HepG2 (cell line): ENCODE measurements around the gene SLIT1. TPM values are rescaled to one million over a fixed set of nuclear protein-coding genes. Genes with fewer than 3 reads are reported as not detected.

Experiments used
- AFF4 ChIP-seq: sonication (generic); formaldehyde crosslinking; IDR thresholded peaks from 2 replicates; pipeline ENCODE4 v1.4.0; 2020; ENCODE audit warnings: missing genetic modification reagents
- CBFB ChIP-seq: sonication (generic); formaldehyde crosslinking; IDR thresholded peaks from 2 replicates; pipeline ENCODE4 v1.4.0; 2020; ENCODE audit warnings: missing genetic modification reagents
- ELF4 ChIP-seq: sonication (generic); formaldehyde crosslinking; IDR thresholded peaks from 2 replicates; pipeline ENCODE4 v1.5.0; 2020; ENCODE audit warnings: missing genetic modification reagents, mild to moderate bottlenecking, moderate library complexity, borderline replicate concordance
- FOXA3 ChIP-seq: IDR thresholded peaks from 2 replicates; pipeline ENCODE4 v1.6.1; 2016; ENCODE audit warnings: missing genetic modification reagents, missing compliant biosample characterization
- KLF13 ChIP-seq: sonication (generic); formaldehyde crosslinking; IDR thresholded peaks from 2 replicates; pipeline ENCODE4 v1.4.0; 2020; ENCODE audit warnings: mild to moderate bottlenecking, missing genetic modification reagents
- SATB2 ChIP-seq: sonication (generic); formaldehyde crosslinking; IDR thresholded peaks from 2 replicates; pipeline ENCODE4 v1.5.0; 2020; ENCODE audit warnings: missing genetic modification reagents
- SOX5 ChIP-seq: IDR thresholded peaks from 2 replicates; pipeline ENCODE4 v1.6.1; 2016; ENCODE audit warnings: borderline replicate concordance
- SSRP1 ChIP-seq: IDR thresholded peaks from 2 replicates; pipeline ENCODE4 v1.6.1; 2016; ENCODE audit warnings: control low read depth
- TFE3 ChIP-seq: IDR thresholded peaks from 2 replicates; pipeline ENCODE4 v1.6.1; 2016
- ZMYM4 ChIP-seq: sonication (generic); formaldehyde crosslinking; IDR thresholded peaks from 2 replicates; pipeline ENCODE4 v1.8.1; 2023; ENCODE audit warnings: mild to moderate bottlenecking, missing genetic modification reagents
- ZNF609 ChIP-seq: sonication (generic); formaldehyde crosslinking; IDR thresholded peaks from 2 replicates; pipeline ENCODE4 v1.4.0; 2020; ENCODE audit warnings: mild to moderate bottlenecking, missing genetic modification reagents, borderline replicate concordance
- ZNF784 ChIP-seq: sonication (generic); formaldehyde crosslinking; IDR thresholded peaks from 2 replicates; pipeline ENCODE4 v1.5.1; 2020; ENCODE audit warnings: missing genetic modification reagents, mild to moderate bottlenecking, borderline replicate concordance
- polyA plus RNA-seq, 8 experiments: library from polyadenylated mRNA; depleted of rRNA in 3 of 8; stranded (reverse) in 7 of 8; unstranded in 1 of 8; fragments of >200 nt; fragmentation: Illumina TruSeq in 4 of 8; extraction: Trizol in 4 of 8; gene quantifications; 2 replicates each; pipeline versions ENCODE4 v1.2.1 to v1.2.3, GENCODE V29; 2011 to 2016; ENCODE audit warnings: low read depth in 4 of 8, missing spikeins in 1 of 8, mixed read lengths in 1 of 8; ENCODE audit not compliant: insufficient read depth in 1 of 8
- total RNA-seq, 5 experiments: library from RNA; depleted of rRNA; stranded (reverse); fragments of >200 nt; fragmentation: Illumina TruSeq; extraction: Trizol; gene quantifications; 2 replicates each; pipeline ENCODE4 v1.2.3, GENCODE V29; 2016; ENCODE audit warnings: low read depth in 1 of 5
- TF ChIP-seq, protein P1 (sequence below): sonication (generic); formaldehyde crosslinking; IDR thresholded peaks from 2 replicates; pipeline ENCODE4 v1.4.0; 2020; ENCODE audit warnings: missing genetic modification reagents, borderline replicate concordance

The SLIT1 gene
- total and polyA plus RNA-seq, 2 of the 13 experiments (the other 11 are each of a cell fraction or from before 2014, with no cell fraction given) = 0.09 to 0.33 TPM

DNA sequence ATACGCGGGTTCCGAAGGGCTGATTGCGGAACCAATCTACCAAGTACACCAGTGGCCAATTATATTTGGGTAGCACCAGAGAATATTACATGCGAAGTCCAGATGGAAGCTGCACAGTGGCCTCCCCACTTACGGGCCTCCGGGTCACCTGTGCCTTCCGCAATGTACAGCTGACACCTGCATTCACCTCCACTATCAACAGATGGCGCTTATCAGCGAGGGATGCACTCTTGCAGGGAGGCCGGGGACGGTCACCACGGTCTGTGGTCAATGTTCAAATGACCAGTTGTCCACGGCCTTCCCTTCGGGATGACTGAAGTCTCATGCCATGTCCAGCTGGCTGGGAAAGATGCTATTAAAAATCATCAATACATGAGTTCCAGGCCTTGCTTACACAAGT lies 47.6 kb downstream of the SLIT1 start (continued):
- TF ChIP-seq ZNF609 (CRISPR knock-in tag) = no peak
- 0 out of 2 replicates have a peak, but pooled peaks have one; percentile 24 for TF ChIP-seq ZMYM4 (CRISPR knock-in tag)
- 0 out of 2 replicates have a peak, but pooled peaks have one; percentile 10 for TF ChIP-seq SOX5 (CRISPR knock-in tag)
- no peak for TF ChIP-seq TFE3 (CRISPR knock-in tag)
- TF ChIP-seq, protein P1, sequence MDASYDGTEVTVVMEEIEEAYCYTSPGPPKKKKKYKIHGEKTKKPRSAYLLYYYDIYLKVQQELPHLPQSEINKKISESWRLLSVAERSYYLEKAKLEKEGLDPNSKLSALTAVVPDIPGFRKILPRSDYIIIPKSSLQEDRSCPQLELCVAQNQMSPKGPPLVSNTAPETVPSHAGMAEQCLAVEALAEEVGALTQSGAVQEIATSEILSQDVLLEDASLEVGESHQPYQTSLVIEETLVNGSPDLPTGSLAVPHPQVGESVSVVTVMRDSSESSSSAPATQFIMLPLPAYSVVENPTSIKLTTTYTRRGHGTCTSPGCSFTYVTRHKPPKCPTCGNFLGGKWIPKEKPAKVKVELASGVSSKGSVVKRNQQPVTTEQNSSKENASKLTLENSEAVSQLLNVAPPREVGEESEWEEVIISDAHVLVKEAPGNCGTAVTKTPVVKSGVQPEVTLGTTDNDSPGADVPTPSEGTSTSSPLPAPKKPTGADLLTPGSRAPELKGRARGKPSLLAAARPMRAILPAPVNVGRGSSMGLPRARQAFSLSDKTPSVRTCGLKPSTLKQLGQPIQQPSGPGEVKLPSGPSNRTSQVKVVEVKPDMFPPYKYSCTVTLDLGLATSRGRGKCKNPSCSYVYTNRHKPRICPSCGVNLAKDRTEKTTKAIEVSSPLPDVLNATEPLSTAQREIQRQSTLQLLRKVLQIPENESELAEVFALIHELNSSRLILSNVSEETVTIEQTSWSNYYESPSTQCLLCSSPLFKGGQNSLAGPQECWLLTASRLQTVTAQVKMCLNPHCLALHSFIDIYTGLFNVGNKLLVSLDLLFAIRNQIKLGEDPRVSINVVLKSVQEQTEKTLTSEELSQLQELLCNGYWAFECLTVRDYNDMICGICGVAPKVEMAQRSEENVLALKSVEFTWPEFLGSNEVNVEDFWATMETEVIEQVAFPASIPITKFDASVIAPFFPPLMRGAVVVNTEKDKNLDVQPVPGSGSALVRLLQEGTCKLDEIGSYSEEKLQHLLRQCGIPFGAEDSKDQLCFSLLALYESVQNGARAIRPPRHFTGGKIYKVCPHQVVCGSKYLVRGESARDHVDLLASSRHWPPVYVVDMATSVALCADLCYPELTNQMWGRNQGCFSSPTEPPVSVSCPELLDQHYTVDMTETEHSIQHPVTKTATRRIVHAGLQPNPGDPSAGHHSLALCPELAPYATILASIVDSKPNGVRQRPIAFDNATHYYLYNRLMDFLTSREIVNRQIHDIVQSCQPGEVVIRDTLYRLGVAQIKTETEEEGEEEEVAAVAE (CRISPR knock-in tag) = no peak
- no peak for TF ChIP-seq KLF13
- TF ChIP-seq CBFB = no peak
- no peak for TF ChIP-seq SATB2 (CRISPR knock-in tag)
- TF ChIP-seq FOXA3 (CRISPR knock-in tag) = no peak; the same call in 1 of the 2 replicates
- TF ChIP-seq SSRP1 (CRISPR knock-in tag) = no peak
- TF ChIP-seq ELF4 (CRISPR knock-in tag) = no peak
- no peak for TF ChIP-seq AFF4 (CRISPR knock-in tag)
- TF ChIP-seq ZNF784 (CRISPR knock-in tag) = no peak
